ENCODE data around the gene PALM.

Gene PALM

GRCh38 chr19:755063-755462, 46.3 kb downstream of the PALM start:
- DNase-seq = no peak

- no peak for DNase-seq
Observed at GRCh38 chr19:756236-756635, 47.5 kb downstream of the PALM start.

DNA sequence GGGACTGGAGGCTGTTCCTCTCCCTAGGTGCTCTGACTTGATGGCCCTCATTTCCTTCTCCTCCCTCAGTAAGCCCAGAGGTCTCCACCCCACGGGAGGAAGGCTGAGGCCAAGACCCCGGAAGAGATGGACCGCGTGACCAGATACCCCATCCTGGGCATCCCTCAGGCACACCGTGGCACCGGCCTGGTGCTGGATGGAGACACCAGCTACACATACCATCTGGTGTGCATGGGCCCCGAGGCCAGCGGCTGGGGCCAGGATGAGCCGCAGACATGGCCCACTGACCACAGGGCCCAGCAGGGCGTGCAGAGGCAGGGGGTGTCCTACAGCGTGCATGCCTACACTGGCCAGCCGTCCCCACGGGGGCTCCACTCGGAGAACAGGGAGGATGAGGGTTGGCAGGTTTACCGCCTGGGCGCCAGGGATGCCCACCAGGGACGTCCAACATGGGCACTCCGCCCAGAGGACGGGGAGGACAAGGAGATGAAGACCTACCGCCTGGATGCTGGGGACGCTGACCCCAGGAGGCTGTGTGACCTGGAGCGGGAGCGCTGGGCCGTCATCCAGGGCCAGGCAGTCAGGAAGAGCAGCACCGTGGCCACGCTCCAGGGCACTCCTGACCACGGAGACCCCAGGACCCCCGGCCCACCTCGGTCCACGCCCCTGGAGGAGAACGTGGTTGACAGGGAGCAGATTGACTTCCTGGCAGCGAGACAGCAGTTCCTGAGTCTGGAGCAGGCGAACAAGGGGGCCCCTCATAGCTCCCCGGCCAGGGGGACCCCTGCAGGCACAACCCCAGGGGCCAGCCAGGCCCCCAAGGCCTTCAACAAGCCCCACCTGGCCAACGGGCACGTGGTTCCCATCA, 48.3 kb downstream of the PALM start:
- DNase-seq = no peak

- DNase-seq = no peak
Observed at GRCh38 chr19:757811-758668, 49.3 kb downstream of the PALM start.

GRCh38 chr19:763181-763580, 54.4 kb downstream of the PALM start:
- DNase-seq = no peak

DNA sequence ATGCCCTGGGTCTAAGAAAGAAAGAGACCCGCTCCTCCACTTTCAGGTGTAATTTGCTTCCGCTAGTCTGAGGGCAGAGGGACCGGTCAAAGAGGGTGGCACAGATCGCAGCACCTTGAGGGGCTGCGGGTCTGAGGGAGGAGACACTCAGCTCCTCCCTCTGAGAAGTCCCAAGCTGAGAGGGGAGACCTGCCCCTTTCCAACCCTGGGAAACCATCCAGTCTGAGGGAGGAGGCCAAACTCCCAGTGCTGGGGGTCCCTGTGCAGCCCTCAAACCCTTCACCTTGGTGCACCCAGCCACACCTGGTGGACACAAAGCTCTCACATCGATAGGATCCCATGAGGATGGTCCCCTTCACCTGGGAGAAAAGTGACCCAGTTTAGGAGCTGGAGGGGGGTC, 55.1 kb downstream of the PALM start:
- DNase-seq = no peak

DNA sequence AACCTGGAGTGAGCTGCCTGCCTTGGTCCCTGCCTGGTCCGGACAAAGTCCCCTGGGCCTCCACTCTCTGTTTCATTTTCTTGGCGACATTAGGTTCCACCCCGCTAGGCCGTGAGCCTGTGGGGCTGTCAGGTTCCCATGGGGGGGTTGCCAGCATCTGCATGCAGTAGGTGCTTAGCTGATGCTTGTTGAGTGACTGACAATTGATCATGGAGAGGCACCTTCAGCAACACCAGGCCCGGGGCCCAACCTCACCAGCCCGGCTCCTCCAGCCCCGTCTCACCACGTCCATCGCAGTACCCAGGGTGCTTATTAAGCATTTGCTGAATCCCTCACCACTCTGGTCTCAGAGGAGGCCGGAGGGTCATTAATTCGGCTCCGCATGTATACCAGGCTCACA, 55.6 kb downstream of the PALM start:
- no peak for DNase-seq

- no peak for DNase-seq
Observed at GRCh38 chr19:765179-765738, 56.5 kb downstream of the PALM start.

DNA sequence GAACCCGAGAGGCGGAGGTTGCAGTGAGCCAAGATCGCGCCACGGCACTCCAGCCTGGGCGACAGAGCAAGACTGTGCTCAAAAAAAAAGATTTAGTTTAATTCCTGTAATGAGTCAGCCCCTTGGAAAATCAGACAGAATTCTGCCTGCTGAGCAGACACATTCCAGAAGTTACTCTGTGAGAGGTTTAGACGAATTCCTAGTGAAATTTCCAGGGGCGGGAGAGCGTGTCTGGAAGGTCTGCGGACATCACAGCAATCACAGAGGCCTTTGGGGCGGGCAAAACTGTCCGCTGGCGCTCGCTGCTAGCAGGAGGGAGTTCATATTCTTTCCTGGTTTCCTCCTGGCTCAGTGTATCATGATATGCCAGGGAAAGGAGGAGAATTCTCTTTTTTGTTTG, 59.7 kb downstream of the PALM start:
- no peak for DNase-seq

GRCh38 chr19:769616-770015, 60.9 kb downstream of the PALM start:
- DNase-seq = no peak

DNA sequence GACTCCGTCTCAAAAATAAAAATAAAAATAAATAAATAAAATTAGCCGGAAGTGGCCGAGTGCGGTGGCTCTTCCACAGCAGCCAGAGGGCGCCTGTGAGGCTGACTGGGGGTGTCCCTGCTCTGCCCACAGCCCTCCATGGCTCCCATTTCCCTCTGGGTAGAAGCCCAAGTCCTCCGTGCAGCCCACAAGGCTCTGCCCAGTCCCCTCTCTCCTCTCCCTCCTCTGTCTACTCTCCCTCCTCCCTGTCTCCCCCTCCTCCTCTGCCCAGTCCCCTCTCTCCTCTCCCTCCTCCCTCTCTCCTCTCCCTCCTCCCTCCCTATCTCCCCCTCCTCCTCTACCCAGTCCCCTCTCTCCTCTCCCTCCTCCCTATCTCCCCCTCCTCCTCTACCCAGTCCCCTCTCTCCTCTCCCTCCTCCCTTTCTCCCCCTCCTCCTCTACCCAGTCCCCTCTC, 62.6 kb downstream of the PALM start:
- peak in 1 of 2 experiments; percentile 58 for DNase-seq

- no peak for DNase-seq
Observed at GRCh38 chr19:772063-772462, 63.3 kb downstream of the PALM start.

- DNase-seq = no peak
Observed at GRCh38 chr19:772730-773436, 64.1 kb downstream of the PALM start.

DNA sequence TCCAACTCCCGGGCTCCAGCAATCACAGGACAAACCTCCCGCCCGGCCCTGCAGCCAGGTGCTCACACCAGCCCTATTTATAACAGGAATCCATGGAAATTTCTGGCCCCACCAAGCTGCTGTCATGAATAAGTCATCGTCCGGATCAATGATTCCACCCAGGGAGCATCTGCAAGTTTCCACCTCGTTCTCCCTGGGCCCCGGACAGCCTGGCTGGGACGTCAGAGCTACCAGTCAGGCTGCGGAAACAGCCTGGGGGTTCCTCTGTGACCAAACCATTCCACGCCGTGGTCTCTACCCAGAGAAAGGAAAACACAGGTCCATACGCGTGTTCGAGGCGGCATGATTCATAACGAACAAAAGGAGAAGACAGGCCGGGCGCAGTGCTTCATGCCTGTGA, 67.8 kb downstream of the PALM start:
- no peak for DNase-seq

DNA sequence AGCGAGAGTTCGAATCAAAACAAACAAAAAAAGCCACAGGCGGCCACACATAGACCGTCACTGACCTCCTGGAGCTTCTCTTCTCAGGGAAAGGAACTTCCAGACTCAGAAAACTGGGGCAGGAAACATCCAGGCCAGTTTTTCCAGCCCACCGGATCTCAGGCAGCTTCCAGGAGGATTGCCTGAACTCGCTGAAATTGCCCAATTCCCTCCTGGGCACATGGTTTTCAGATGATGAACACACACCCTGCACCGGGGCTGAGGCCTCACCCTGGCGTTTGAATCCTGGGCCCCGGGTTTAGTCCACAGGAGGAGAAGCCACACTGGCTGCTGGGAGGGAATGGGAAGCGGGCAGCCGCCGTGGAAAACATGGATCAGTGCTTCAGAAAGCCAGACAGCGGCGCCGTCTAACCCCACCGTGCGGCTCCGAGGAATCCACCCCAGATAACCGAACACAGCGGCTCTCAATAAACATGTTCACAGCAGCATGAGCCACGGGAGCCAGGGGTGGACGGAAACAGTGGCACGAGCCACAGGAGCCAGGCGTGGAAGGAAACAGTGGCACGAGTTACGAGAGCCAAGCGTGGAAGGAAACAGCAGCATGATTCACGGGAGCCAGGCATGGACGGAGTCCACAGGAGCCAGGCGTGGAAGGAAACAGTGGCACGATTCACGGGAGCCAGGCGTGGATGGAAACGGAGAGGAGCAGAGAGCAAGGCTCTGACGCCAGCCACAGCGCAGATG, 70.3 kb downstream of the PALM start:
- peak in 1 of 2 experiments; percentile 38 for DNase-seq

GRCh38 chr19:780935-781334, 72.2 kb downstream of the PALM start:
- DNase-seq = no peak

- no peak for DNase-seq
Observed at GRCh38 chr19:781800-782184, 73.1 kb downstream of the PALM start.

- DNase-seq = no peak
Observed at GRCh38 chr19:782185-782877, 73.6 kb downstream of the PALM start.

DNA sequence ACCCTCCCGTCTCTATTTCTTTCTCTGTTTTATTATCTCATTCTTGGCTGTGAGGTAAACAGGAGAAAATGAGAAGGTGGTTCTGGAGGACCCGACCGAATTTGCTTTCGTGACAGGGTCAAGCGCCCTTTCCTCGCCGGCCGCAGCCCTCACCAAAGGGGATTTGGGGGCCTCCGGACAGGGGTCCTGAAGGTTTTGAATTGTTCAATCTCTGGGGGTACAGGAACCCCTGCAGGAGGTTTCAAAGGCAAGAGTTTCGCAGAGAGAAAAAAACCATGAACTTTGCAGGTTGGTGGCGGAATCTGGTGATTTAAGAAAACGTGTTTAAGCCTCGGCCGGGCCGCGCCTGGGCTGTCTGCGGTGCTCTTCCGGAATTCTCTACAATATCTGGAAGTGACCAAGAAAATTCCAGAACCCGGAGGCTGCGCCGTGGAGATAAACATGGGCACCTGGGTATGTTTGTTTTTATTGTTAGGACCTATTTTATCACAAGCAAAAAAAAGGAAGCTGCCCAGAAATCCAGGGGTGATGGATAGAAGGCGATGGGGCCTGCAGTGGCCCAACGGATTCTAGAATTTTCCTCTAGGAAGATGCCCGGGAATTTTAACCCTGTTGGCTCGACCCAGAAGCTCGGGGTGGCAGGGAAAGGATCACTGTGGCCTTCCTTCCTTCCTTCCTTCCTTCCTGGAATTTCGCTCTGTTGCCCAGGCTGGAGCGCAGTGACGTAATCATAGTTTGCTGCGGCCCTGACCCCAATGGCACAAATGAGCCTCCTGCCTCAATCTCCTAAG, 74.3 kb downstream of the PALM start:
- DNase-seq = no peak

DNA sequence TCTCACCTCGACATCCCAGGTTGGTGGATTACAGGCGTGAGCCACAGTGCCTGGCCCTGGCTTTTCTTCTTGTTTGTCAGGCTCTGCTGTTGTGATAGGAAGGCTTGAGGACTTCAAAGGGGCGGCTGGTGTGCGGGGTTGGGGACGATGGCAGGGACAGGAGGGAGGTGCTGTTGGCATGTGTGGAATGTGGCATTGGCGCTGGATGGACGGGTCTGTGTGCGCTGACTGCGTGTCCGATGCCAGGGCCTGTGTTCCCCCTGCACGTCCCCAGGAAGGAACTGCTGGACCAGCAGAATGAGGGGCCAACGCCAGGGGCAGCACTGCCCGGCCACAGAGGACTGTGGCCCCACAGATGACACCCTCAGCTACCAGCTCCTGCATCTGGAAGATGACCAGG, 75.8 kb downstream of the PALM start:
- no peak for DNase-seq

- DNase-seq = no peak
Observed at GRCh38 chr19:787536-787935, 78.8 kb downstream of the PALM start.

Data from NCI-H446 (cell line).